ENCODE results near the gene SRPK1.

GRCh38 chr6:35788423-35788982, 132.4 kb downstream of the SRPK1 start:
- TF ChIP-seq EZH2 (IDR thresholded peaks at IDR 0.05): no peak
- TF ChIP-seq CTCF (IDR thresholded peaks at IDR 0.05 in 2 of 3, conservative IDR thresholded peaks at IDR 0.05 in 1 of 3; ENCODE audit: borderline replicate concordance in 1 of 3, insufficient read depth in 1 of 3, low read depth in 2 of 3, low read length in 2 of 3): no peak
- no peak for TF ChIP-seq ELF1 (IDR thresholded peaks at IDR 0.05; ENCODE audit: borderline replicate concordance, low read depth)
- TF ChIP-seq EZH2phosphoT487 (IDR thresholded peaks at IDR 0.05; ENCODE audit: borderline replicate concordance): no peak
- TF ChIP-seq POLR2A (IDR thresholded peaks at IDR 0.05; ENCODE audit: borderline replicate concordance, extremely low read depth, insufficient read depth, insufficient read length): no peak

All from HCT116 (cell line).